Subcutaneous adipose tissue (tissue), 4 donors: ENCODE measurements around the gene ZMIZ1. TPM values are rescaled to one million over a fixed set of nuclear protein-coding genes. Genes with fewer than 3 reads are reported as not detected.

Source experiments
- total RNA-seq, 4 donors: library from RNA; depleted of rRNA; stranded (reverse); fragments of >200 nt; gene quantifications; one replicate each; pipeline ENCODE4 v1.1.0, GENCODE V29; 2016
- TF ChIP-seq, protein P1 (sequence below): fragments of 450-650 bp; IDR thresholded peaks from one replicate; pipeline ENCODE4 v1.5.1; 2016; ENCODE audit warnings: low read depth, mild to moderate bottlenecking, control low read depth, antibody characterized with exemption, moderate library complexity

Gene ZMIZ1
- total RNA-seq, 4 donors from 2014 or later: 38.1 to 70.6 (median 51.4) TPM

- TF ChIP-seq, protein P1, sequence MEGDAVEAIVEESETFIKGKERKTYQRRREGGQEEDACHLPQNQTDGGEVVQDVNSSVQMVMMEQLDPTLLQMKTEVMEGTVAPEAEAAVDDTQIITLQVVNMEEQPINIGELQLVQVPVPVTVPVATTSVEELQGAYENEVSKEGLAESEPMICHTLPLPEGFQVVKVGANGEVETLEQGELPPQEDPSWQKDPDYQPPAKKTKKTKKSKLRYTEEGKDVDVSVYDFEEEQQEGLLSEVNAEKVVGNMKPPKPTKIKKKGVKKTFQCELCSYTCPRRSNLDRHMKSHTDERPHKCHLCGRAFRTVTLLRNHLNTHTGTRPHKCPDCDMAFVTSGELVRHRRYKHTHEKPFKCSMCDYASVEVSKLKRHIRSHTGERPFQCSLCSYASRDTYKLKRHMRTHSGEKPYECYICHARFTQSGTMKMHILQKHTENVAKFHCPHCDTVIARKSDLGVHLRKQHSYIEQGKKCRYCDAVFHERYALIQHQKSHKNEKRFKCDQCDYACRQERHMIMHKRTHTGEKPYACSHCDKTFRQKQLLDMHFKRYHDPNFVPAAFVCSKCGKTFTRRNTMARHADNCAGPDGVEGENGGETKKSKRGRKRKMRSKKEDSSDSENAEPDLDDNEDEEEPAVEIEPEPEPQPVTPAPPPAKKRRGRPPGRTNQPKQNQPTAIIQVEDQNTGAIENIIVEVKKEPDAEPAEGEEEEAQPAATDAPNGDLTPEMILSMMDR: no peak
These were observed 173.3 kb downstream of the ZMIZ1 start for GRCh38 chr10:79241990-79242619.

GRCh38 chr10:79242620-79243152 is 173.9 kb downstream of the ZMIZ1 start:
- TF ChIP-seq, protein P1: no peak

DNA sequence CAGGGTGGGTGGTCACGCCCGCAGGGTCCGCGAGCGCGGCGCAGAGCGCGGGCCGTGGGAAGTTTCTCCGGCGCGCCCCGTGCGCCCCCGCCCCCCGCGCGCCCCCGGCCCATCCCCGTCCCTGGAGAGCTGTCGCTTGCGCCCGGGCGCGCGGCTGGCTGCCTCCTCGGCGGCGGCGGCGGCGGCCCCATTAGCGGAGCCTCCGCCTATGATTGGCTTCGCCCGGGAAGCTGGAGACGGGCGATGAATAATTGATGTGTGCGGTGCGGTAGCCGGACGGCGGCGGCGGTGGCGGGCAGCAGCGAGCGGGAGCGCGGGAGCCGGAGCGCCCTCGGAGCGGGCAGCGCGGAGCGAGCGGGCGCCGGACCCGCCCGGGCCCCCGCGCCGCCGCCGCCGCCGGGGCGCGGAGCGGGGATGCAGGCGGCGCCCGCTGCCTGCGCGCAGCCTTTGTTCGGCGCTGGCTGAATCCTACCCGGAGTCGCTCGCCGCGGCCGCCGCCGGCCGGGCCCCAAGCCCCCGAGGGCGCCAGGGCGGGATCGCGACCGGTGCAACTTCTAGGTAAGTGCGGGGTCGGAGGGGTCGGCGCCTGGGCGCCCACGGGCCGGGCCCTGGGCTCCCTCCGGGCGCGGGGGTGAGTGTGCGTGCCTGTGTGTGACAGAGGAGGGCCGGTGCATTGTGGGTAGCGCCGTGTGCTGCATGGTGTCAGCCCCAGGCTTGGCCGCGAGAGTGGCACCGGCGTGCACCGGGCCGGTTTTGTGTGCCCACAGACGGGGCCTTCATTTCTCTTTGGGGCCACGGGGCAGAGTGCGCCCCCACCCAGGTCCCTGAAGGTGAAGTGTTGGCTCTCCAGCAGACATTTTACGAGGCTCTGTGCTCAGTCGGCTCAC is 174.7 kb downstream of the ZMIZ1 start:
- TF ChIP-seq, protein P1: no peak

DNA sequence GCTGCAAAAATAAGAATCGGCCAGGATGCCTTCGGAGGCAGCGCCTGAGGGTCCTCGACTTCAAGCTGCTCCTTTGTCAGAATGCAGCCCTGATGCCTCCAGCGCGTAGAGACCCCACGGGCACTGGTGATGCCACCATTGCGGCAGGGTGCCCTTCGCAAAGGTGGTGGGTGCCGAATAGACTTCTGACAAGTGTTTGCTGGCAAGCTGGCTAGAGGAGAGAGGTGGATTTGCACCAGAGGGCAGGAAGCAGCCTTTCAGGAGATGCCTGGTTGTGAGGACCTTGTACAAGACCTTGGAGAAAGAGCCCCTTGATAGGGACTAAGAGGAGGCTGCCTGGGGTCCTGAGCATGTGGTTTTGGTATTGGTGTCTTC is 175.3 kb downstream of the ZMIZ1 start:
- TF ChIP-seq, protein P1: no peak

DNA sequence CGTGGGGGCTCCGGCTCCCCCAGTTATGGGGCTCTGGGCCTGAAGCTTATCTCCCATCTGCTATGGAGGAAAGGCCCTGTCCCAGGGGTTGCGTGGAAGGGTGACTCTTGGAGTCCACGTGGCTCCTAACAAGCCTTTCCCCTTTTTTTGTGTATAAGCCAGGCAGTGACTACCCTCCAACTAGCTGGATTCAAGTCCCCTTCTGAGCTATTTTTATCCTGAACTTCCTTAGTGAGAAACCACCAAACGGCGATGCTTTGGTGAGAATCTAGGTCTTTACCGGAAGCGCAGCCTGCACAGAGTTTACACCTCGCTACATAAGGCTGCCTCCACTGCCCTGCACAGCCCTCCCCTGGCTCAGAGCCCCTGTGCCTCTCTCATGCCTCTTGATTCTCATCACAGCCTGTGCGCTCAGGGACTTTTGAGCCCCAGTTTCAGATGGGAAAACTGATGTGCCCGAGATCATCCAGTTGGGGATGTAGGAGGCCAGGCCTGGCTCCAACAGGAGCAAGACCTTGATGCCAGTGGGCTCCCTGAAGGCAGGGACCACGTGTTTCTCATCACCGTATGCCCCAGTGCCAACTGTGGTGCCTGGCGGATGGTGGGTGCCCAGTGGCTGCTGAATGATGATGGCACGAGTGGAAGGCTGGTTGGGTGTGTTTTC is 176.2 kb downstream of the ZMIZ1 start:
- TF ChIP-seq, protein P1: no peak

DNA sequence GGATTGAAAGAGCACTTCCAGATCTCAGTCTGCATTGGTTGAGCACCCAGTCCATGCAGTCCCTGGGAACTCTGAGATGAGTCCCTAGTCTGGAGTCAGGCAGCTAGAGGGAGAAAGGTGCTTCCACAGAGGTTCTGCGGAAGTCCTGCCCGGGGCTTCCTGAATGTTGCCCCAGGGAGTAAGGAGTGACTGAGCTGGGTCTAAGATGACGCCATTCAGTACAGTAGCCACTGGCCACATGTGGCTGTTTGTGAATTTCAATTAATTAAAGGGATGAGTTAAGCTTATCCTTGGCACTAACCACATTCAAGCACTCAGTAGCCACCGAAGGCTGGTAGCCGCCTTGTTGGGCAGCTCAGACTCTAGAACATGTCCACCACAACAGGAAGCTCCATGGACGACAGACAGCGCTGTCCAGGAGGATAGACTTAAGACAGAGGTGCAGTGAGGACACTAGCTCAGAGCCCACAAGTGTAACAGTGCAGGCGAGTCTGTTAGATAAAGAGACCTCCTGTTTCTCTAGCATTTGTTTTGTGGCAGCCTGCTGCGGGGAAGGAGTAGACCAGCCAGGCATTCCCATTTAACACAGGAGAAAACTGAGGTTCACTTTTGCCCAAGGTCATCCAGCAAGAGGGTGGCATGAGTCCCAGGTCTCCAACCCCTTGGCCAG is 176.9 kb downstream of the ZMIZ1 start:
- TF ChIP-seq, protein P1: no peak
